Measurements from ENCODE around the gene MLXIP. TPM values are rescaled to one million over a fixed set of nuclear protein-coding genes. Genes with fewer than 3 reads are reported as not detected.

The MLXIP gene
- polyA plus RNA-seq, 1 donor from 2014 or later = 9.2 TPM

- no peak overlapping the region for H2AFZ ChIP-seq (ENCODE audit: low read depth, low read length)
- H3K9ac ChIP-seq (ENCODE audit: low read length) = no peak overlapping the region
- peaks cover 4% of the 10 kb centered on the region for H3K9me3 ChIP-seq (ENCODE audit: low read length)
- H3F3A ChIP-seq (ENCODE audit: insufficient read depth, low read length, poor library complexity, severe bottlenecking) = no peaks in the 10 kb centered on the region
- H3K9me2 ChIP-seq (ENCODE audit: insufficient read depth, low read length) = no peaks in the 10 kb centered on the region
- no peak overlapping the region for H3K27ac ChIP-seq (ENCODE audit: low read length)
- H3K4me3 ChIP-seq (ENCODE audit: low read length) = no peak overlapping the region
- no peaks in the 10 kb centered on the region for H3K79me2 ChIP-seq (replicated peaks; ENCODE audit: insufficient read depth, low read length)
- H3K4me2 ChIP-seq (ENCODE audit: low read length) = no peak overlapping the region
- no peaks in the 10 kb centered on the region for H3K36me3 ChIP-seq (ENCODE audit: insufficient read depth, low read length)
- no peaks in the 10 kb centered on the region for H4K20me1 ChIP-seq (ENCODE audit: insufficient read depth)
- TF ChIP-seq EZH2 (IDR thresholded peaks at IDR 0.05; ENCODE audit: borderline replicate concordance, insufficient read depth, low read length, poor library complexity, severe bottlenecking) = no peak
- no peak for TF ChIP-seq TAF1 (IDR thresholded peaks at IDR 0.05; ENCODE audit: low read depth)
- TF ChIP-seq MXI1 (conservative IDR thresholded peaks at IDR 0.05; ENCODE audit: poor library complexity, severe bottlenecking) = no peak
- no peak for TF ChIP-seq RAD21 (conservative IDR thresholded peaks at IDR 0.05)
- TF ChIP-seq EP300 (conservative IDR thresholded peaks at IDR 0.05; ENCODE audit: poor library complexity, severe bottlenecking) = no peak
- no peak for TF ChIP-seq POLR2AphosphoS5 (IDR thresholded peaks at IDR 0.05)
- TF ChIP-seq SMC3 (conservative IDR thresholded peaks at IDR 0.05; ENCODE audit: poor library complexity) = no peak
- TF ChIP-seq REST (IDR thresholded peaks at IDR 0.05; ENCODE audit: borderline replicate concordance) = no peak
- TF ChIP-seq CTCF (IDR thresholded peaks at IDR 0.05; ENCODE audit: poor library complexity, severe bottlenecking) = no peak
- H3K27me3 ChIP-seq (ENCODE audit: insufficient read depth, low read depth, low read length) = no peaks in the 10 kb centered on the region
Observed at GRCh38 chr12:122106843-122107242, 28.3 kb downstream of the MLXIP start.

- H3K79me2 ChIP-seq (replicated peaks; ENCODE audit: insufficient read depth, low read length) = no peaks in the 10 kb centered on the region
- H3K9me3 ChIP-seq (ENCODE audit: low read length) = peaks cover 4% of the 10 kb centered on the region
- no peaks in the 10 kb centered on the region for H3K36me3 ChIP-seq (ENCODE audit: insufficient read depth, low read length)
- H3K9me2 ChIP-seq (ENCODE audit: insufficient read depth, low read length) = no peaks in the 10 kb centered on the region
- no peaks in the 10 kb centered on the region for H3K27me3 ChIP-seq (ENCODE audit: insufficient read depth, low read depth, low read length)
- peak overlapping the region; percentile 21 for H3K9ac ChIP-seq (ENCODE audit: low read length)
- no peaks in the 10 kb centered on the region for H3F3A ChIP-seq (ENCODE audit: insufficient read depth, low read length, poor library complexity, severe bottlenecking)
- TF ChIP-seq RAD21 (conservative IDR thresholded peaks at IDR 0.05) = no peak
- no peak for TF ChIP-seq EZH2 (IDR thresholded peaks at IDR 0.05; ENCODE audit: borderline replicate concordance, insufficient read depth, low read length, poor library complexity, severe bottlenecking)
- TF ChIP-seq CTCF (IDR thresholded peaks at IDR 0.05; ENCODE audit: poor library complexity, severe bottlenecking) = no peak
- no peak for TF ChIP-seq REST (IDR thresholded peaks at IDR 0.05; ENCODE audit: borderline replicate concordance)
- TF ChIP-seq POLR2AphosphoS5 (IDR thresholded peaks at IDR 0.05) = no peak
- TF ChIP-seq MXI1 (conservative IDR thresholded peaks at IDR 0.05; ENCODE audit: poor library complexity, severe bottlenecking) = no peak
- TF ChIP-seq TAF1 (IDR thresholded peaks at IDR 0.05; ENCODE audit: low read depth) = no peak
- TF ChIP-seq EP300 (conservative IDR thresholded peaks at IDR 0.05; ENCODE audit: poor library complexity, severe bottlenecking) = no peak
- TF ChIP-seq SMC3 (conservative IDR thresholded peaks at IDR 0.05; ENCODE audit: poor library complexity) = no peak
- H3K4me2 ChIP-seq (ENCODE audit: low read length) = no peak overlapping the region
- no peak overlapping the region for H2AFZ ChIP-seq (ENCODE audit: low read depth, low read length)
- no peak overlapping the region for H3K27ac ChIP-seq (ENCODE audit: low read length)
- H4K20me1 ChIP-seq (ENCODE audit: insufficient read depth) = no peaks in the 10 kb centered on the region
- no peak overlapping the region for H3K4me3 ChIP-seq (ENCODE audit: low read length)
Observed at GRCh38 chr12:122107261-122107660, 28.7 kb downstream of the MLXIP start.

Data from neural cell (in vitro differentiated cells).